ENCODE measurements around the gene PGC. TPM values are rescaled to one million over a fixed set of nuclear protein-coding genes. Genes with fewer than 3 reads are reported as not detected.

The PGC gene
- total RNA-seq, 1 experiment from 2014 or later: 0.63 TPM

DNA sequence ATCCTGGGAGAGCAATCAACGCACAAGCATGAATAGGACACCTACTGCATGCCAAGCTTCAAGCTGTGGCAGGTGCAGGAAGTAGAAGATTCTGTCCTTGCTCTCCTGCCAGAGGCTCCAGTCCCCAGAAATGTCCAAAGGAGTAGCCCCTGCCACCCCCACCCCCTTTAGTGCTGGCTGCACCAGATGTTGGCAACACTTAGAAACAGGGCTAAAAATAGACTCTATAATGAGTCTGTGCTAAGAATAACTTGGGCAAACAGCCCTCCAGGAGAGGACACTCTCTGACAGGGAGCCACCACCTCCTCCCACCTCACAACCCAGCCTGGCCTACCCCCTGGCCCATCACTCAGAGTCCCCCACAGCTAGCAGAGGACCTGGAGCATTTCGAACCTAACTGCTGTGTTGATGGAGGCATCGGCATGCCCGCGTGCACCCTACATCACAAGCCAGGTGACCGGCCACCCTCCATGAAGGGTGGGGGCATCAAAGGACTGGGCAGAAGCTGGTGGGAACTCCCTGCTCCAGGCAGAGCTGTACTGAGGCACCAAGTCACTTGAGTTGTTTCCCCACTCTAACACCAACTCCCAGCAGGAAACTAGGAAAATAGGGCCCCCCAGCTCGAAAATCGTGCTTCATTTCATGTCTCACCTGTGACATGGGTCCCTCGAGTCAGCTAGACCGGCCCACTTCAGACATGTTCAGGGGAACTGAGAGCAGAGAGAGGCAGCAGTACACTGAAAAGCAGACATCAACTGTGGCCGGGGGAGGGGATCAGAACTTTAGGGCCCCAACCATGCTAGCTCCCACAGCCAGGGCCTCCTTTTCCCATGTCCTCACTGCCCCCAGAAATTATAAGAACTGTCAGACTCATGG is 30.4 kb downstream of the PGC start:
- ChIA-PET POLR2A (interaction anchor here (1.3 kb wide), 1 partner anchor 17 kb away, joined by 3 read pairs; no protein-coding TSS in a partner anchor), CTCF (interaction anchor here (0.9 to 6.6 kb wide), 5 partner anchors 11 to 70 kb away, joined by 3 to 39 read pairs (median 6); partner anchors contain the start of gene TOMM6)
- DNase-seq (ENCODE audit: low spot score) (no peak), ATAC-seq (no peak)
- Mint-ChIP-seq H3K36me3 (no peaks in the 10 kb centered on the region), H3K4me1 (no peaks in the 10 kb centered on the region), H3K4me3 (no peak overlapping the region), H3K27me3 (ENCODE audit: low read depth) (no peaks in the 10 kb centered on the region), H3K27ac (no peak overlapping the region), H3K9me3 (no peaks in the 10 kb centered on the region)
- TF ChIP-seq, protein P1, sequence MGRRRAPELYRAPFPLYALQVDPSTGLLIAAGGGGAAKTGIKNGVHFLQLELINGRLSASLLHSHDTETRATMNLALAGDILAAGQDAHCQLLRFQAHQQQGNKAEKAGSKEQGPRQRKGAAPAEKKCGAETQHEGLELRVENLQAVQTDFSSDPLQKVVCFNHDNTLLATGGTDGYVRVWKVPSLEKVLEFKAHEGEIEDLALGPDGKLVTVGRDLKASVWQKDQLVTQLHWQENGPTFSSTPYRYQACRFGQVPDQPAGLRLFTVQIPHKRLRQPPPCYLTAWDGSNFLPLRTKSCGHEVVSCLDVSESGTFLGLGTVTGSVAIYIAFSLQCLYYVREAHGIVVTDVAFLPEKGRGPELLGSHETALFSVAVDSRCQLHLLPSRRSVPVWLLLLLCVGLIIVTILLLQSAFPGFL (CRISPR knock-in tag; IDR thresholded peaks at IDR 0.05; ENCODE audit: borderline replicate concordance): no peak
- no peak for TF ChIP-seq MXD4 (CRISPR knock-in tag; IDR thresholded peaks at IDR 0.05; ENCODE audit: borderline replicate concordance)
- no peak for TF ChIP-seq TP53 (CRISPR knock-in tag; IDR thresholded peaks at IDR 0.05)
- no peak for TF ChIP-seq CBFB (CRISPR knock-in tag; IDR thresholded peaks at IDR 0.05; ENCODE audit: low read depth)
- TF ChIP-seq ZNF232 (CRISPR knock-in tag; IDR thresholded peaks at IDR 0.05): no peak
- no peak for TF ChIP-seq ATF2 (CRISPR knock-in tag; IDR thresholded peaks at IDR 0.05; ENCODE audit: borderline replicate concordance, low read depth)

DNA sequence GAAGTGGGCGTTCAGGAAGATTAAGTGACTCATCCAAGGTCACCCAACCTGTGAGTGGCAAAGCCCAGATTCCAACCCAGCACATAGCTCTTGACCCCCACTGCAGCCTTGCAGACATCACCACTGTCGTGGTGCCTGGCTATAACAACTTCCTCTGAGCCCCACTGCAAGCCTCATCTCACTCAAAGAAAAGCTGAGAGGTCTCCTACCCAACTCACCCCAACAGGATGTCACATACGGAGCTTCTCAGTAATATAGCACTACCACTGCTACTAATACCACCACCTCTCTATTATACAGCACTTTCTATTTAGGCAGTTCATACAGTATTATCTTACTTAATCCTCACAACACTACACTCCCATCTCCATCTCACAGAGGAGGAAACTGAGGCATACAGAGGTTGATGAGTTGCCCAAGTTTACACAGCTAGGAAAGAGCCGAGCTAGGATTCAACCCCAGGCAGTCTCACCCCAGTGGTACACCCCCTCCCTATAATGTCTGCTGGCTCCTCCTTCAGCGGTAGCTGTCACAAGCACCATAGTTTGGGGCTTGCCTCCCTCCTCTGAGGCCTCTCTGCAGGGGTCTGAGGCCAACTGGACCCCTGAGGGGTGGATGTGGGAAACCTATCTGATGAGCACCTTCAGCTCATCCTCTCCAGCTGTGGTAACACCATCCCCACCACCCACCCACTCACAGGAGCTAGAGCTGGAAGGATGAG is 31.2 kb downstream of the PGC start:
- Mint-ChIP-seq H3K4me3 (no peak overlapping the region), H3K9me3 (no peaks in the 10 kb centered on the region), H3K4me1 (no peaks in the 10 kb centered on the region), H3K27ac (no peak overlapping the region), H3K36me3 (no peaks in the 10 kb centered on the region), H3K27me3 (ENCODE audit: low read depth) (no peaks in the 10 kb centered on the region)
- ATAC-seq: no peak
- POLR2A ChIA-PET: no interaction called here
- no peak for TF ChIP-seq FOXK1 (CRISPR knock-in tag; IDR thresholded peaks at IDR 0.05)
- TF ChIP-seq, protein P2, sequence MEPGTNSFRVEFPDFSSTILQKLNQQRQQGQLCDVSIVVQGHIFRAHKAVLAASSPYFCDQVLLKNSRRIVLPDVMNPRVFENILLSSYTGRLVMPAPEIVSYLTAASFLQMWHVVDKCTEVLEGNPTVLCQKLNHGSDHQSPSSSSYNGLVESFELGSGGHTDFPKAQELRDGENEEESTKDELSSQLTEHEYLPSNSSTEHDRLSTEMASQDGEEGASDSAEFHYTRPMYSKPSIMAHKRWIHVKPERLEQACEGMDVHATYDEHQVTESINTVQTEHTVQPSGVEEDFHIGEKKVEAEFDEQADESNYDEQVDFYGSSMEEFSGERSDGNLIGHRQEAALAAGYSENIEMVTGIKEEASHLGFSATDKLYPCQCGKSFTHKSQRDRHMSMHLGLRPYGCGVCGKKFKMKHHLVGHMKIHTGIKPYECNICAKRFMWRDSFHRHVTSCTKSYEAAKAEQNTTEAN (CRISPR knock-in tag; IDR thresholded peaks at IDR 0.05): no peak
- CTCF ChIA-PET: interaction anchor here (0.9 to 6.6 kb wide), 5 partner anchors 10 to 71 kb away, joined by 3 to 39 read pairs (median 6); partner anchors contain the start of gene TOMM6
- no peak for DNase-seq (ENCODE audit: low spot score)

- POLR2A ChIA-PET: no interaction called here
- no peaks in the 10 kb centered on the region for H3K27me3 Mint-ChIP-seq (ENCODE audit: low read depth)
- H3K36me3 Mint-ChIP-seq: no peaks in the 10 kb centered on the region
- no peak for DNase-seq (ENCODE audit: low spot score)
- no peak for TF ChIP-seq TP53 (CRISPR knock-in tag; IDR thresholded peaks at IDR 0.05)
- CTCF ChIA-PET: interaction anchor here (1.5 to 6.6 kb wide), 3 partner anchors 9 to 72 kb away, joined by 6 to 39 read pairs (median 11); partner anchors contain the start of gene TOMM6
- ATAC-seq: no peak
- H3K27ac Mint-ChIP-seq: no peak overlapping the region
- H3K4me3 Mint-ChIP-seq: no peak overlapping the region
- no peaks in the 10 kb centered on the region for H3K4me1 Mint-ChIP-seq
- H3K9me3 Mint-ChIP-seq: no peaks in the 10 kb centered on the region
Observed at GRCh38 chr6:41714556-41715273, 32.5 kb downstream of the PGC start.

DNA sequence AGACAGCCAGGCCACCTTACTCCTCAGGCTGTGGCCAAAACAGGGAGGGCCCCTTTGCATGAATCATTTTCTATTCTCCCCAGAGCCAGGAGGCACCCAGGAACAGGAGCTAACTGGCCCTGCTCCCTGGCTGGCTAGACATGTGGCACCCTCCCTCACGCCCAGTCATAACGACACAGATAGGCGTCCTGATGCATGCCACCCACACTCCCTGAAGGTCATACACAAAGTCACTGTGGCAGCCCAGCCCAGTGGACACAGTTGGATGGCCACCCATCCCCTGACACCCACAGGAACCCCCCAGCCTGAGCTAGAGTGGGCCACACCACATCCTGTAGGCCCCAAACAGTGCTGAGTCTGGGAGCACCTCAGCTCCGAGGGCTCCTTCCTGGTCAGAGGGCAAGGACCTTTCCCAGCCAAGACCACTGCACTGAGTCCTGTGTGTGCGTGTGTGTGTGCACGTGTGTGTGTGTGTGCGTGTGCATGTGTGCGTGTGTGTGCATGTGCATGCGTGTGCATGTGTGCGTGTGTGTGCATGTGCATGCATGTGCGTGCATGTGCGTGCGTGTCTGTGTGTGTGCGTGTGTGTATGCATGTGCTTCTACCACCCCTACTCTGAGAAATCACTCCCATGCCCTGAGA is 33.4 kb downstream of the PGC start:
- no peak for DNase-seq (ENCODE audit: low spot score)
- H3K27ac Mint-ChIP-seq: no peak overlapping the region
- TF ChIP-seq NR2C2 (CRISPR knock-in tag; IDR thresholded peaks at IDR 0.05): no peak
- TF ChIP-seq, protein P3, sequence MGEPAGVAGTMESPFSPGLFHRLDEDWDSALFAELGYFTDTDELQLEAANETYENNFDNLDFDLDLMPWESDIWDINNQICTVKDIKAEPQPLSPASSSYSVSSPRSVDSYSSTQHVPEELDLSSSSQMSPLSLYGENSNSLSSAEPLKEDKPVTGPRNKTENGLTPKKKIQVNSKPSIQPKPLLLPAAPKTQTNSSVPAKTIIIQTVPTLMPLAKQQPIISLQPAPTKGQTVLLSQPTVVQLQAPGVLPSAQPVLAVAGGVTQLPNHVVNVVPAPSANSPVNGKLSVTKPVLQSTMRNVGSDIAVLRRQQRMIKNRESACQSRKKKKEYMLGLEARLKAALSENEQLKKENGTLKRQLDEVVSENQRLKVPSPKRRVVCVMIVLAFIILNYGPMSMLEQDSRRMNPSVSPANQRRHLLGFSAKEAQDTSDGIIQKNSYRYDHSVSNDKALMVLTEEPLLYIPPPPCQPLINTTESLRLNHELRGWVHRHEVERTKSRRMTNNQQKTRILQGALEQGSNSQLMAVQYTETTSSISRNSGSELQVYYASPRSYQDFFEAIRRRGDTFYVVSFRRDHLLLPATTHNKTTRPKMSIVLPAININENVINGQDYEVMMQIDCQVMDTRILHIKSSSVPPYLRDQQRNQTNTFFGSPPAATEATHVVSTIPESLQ (CRISPR knock-in tag; IDR thresholded peaks at IDR 0.05): no peak
- no peak for TF ChIP-seq MYBL2 (CRISPR knock-in tag; IDR thresholded peaks at IDR 0.05)
- no peak for TF ChIP-seq FOXJ3 (CRISPR knock-in tag; IDR thresholded peaks at IDR 0.05; ENCODE audit: borderline replicate concordance)
- no peak for TF ChIP-seq ZNF219 (CRISPR knock-in tag; IDR thresholded peaks at IDR 0.05; ENCODE audit: borderline replicate concordance)
- TF ChIP-seq NR3C1 (CRISPR knock-in tag; conservative IDR thresholded peaks at IDR 0.05; ENCODE audit: low read depth): no peak
- TF ChIP-seq TP53 (CRISPR knock-in tag; IDR thresholded peaks at IDR 0.05): no peak
- no peak for TF ChIP-seq NFATC4 (CRISPR knock-in tag; IDR thresholded peaks at IDR 0.05)
- TF ChIP-seq ZMAT4 (CRISPR knock-in tag; IDR thresholded peaks at IDR 0.05): no peak
- TF ChIP-seq IRF2 (CRISPR knock-in tag; IDR thresholded peaks at IDR 0.05; ENCODE audit: borderline replicate concordance, low read depth): no peak

More for the DNA sequence above, 33.4 kb downstream of the PGC start:
- no peak overlapping the region for H3K4me3 Mint-ChIP-seq
- ATAC-seq: no peak
- H3K36me3 Mint-ChIP-seq: no peaks in the 10 kb centered on the region
- ChIA-PET CTCF (interaction anchor here (6.6 kb wide), 1 partner anchor 8 kb away, joined by 39 read pairs; no protein-coding TSS in a partner anchor), POLR2A (interaction anchor here (0.5 kb wide), 1 partner anchor 31 kb away, joined by 4 read pairs; no protein-coding TSS in a partner anchor)
- H3K4me1 Mint-ChIP-seq: no peaks in the 10 kb centered on the region
- no peaks in the 10 kb centered on the region for H3K9me3 Mint-ChIP-seq
- H3K27me3 Mint-ChIP-seq (ENCODE audit: low read depth): no peaks in the 10 kb centered on the region
